GM18499 (cell line): ENCODE measurements around the gene NHS.

Source experiments
- ATAC-seq: cut with Tn5 transposase; IDR thresholded peaks from one replicate; pipeline ENCODE4 v1.9.1; 2021; ENCODE audit warnings: moderate number of reproducible peaks; ENCODE audit not compliant: insufficient read depth, unreplicated experiment

The NHS gene

GRCh38 chrX:17403972-17404371, 29.0 kb downstream of the NHS start:
- no peak for ATAC-seq

GRCh38 chrX:17405225-17405969, 30.4 kb downstream of the NHS start:
- no peak for ATAC-seq

GRCh38 chrX:17409566-17410290, 34.7 kb downstream of the NHS start:
- ATAC-seq = no peak

- ATAC-seq = no peak
These were observed 35.7 kb downstream of the NHS start for GRCh38 chrX:17410651-17411050.

DNA sequence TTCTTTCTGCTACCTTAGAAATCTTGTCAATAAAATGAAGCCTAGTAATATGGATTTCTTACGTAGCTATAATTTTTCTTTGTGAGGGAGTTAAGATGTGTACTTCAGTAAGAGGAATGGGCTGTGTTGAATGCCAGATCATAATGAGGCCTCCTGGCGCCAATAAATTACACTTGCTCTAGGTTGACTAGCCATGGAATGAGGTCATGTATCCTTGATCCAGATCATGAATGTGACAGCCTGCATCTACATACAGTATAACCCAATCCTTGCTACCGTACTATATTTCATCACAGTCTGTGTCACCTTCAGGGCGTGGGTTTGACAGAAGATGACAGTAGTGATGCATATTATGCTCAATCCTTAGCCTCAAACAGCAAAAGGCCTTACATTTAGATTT, 36.2 kb downstream of the NHS start:
- ATAC-seq = no peak

GRCh38 chrX:17412692-17413091, 37.7 kb downstream of the NHS start:
- no peak for ATAC-seq

DNA sequence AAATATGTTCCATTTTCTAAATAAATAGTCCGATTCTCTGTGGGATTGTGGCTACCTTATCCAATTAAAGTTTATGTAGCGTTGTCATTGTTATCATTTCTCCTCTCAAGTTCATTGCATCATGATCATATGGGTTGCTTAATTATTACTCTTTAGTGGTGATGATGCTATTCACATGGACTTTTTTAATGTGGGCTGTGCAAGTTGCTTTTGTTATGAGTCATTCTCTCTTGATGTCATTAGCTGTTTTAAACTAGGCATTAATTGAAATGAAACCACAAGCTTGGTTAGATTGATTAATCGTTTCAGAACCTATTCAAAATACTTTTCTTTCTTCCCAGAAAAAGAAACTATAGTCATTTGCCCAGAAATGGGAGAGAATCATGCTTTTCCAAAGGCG, 38.2 kb downstream of the NHS start:
- no peak for ATAC-seq

DNA sequence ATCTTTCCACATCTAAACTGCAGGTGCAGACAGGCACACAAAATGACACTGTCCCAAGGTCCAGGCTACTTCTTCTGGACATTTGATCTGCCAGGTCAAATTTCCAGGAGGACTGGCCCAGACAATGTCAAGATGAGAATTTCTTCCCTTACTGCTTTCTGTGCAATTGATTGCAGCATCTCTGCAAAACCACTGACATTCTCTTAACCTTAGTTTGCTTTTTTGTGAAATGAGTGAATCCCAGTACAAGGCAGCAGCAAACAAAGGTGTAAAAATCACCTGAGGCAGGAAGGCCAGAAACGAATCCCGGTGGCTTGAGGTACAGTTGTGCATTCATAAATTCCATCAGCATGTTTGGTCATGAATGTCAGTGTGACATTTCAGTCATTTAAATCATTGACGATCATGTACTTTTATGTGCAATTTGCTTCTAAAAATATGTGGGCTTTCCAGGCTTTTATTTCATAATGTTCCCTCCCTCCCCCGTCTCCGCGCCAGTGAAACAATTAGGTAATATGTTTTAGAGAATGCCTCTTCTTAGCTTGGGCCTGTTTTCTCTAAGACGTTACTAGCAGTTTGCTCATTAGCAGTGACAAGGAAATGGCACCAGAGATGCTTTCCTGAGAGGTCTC, 39.1 kb downstream of the NHS start:
- no peak for ATAC-seq

DNA sequence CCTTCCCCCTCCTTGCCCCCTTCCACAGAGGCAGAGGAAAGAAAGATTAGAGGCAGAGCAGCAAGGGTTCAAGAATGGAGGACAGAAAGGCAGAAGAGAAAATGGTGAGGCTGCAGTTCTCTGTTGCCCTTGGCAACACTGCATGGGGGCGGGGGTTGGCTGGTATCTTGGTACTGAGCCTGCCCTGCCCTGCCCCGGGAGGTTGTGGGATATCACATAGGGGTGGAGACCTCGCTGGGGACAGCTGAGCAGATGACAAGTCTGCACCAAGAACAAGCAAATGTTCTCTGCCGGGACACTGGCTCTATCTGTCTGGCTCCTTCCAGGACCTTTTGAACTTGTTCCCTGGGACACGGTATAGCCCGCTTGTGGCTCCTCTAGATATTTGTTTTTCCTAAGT, 39.8 kb downstream of the NHS start:
- no peak for ATAC-seq

DNA sequence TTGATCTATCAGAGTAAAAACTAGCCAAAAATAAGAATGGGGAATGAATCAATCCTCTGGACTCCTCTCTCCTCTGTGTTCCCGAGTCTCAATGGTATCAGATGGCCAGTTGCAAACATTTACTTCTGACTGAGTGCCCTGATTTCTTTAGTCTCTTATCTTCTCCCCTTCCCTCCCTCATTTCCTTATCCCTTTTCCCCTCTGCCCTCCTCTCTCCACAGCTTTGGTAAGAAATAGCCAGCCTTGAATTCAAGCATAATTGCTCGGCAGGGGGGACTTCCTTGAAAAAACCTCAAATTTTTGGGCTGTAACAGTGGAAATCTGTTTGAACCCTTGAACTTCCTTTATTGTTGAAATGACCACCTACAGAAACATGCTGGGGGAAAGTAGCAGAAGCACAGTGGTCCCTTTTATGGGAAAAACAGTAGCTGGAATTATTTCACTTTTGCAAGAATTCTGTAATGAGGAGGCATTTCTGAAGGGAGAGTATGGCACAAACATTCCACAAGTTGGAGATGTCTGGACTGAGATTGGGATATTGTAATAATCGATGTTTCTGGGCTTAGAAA, 40.3 kb downstream of the NHS start:
- ATAC-seq = no peak

GRCh38 chrX:17417372-17417771, 42.4 kb downstream of the NHS start:
- ATAC-seq = no peak

DNA sequence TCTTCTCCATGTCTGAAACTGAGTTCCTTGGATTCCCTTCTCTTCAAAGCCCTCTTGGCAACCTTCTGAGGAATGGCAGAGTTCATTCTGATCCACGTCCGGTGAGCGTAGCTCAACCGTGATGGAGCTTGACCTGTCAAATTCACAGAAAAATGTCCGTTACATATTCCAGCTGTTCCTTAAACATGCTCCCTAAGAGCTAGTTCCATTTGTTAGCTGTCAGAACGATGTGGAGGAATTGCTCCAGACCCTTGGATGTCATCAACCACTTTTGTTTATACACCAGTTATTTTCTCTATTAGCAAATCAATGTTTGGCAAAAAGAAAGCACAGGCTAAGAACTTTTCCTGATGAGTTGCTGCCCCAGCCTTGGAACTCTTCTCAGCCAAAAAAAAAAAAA, 50.1 kb downstream of the NHS start:
- ATAC-seq = no peak

GRCh38 chrX:17425551-17425950, 50.6 kb downstream of the NHS start:
- no peak for ATAC-seq

- no peak for ATAC-seq
These were observed 56.2 kb downstream of the NHS start for GRCh38 chrX:17431171-17431570.

DNA sequence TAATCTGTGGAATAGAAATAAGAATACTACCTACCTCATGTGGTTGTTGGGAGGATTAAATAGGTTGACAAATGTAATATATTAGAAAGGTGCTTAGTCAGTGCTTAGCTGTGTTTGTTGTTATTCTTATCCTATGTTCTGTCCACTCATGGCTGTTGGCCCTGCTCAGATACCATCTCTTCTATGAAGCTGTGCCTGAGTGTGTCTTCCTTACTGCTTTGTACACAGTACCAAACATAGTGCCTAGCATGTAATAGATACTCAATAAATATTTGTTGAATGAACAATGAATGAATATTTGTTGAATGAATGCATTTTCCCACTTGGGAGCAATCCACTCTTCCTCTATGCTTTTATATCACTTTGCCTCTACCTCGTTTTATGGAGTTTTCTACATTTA, 57.2 kb downstream of the NHS start:
- no peak for ATAC-seq

DNA sequence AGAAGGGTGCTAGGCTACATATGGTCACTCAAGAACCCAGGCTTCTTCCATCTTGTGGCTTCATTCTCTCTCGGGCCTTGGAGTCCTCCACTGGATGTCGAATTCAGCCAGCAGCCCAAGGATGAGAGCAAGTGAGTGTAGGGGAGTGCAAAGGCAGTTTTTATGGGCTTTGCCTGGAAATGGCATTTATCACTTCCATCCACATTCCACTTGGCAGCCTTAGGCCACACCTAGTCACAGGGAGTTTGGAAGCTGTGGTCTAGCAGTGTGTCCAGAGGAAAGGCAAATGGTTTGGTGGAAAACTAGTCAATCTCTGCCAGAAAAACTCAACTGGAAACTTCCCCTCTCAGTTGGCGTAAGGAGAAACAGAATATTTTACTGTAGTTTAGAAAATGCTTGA, 59.0 kb downstream of the NHS start:
- ATAC-seq = no peak

DNA sequence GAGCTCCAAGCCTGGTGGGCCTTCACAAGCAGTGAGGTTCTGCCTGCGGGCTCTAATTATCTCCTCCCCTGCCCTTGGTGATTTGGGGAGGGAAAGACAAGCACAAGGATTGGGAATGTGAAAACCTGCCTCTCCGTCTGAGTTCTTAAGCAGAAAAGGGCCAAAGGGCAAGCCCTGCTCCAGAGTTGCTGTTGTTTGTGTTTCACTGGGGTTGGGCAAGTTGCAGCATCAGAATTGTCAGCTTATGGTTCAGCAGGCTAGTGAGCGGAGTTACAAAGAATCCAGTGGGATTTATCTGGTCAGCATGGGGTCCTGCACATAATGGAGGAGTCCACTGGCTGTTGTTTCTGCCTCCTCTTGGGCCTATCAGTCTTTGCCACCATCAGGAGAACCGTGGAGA, 60.5 kb downstream of the NHS start:
- no peak for ATAC-seq

GRCh38 chrX:17438221-17438620, 63.2 kb downstream of the NHS start:
- no peak for ATAC-seq

GRCh38 chrX:17440258-17440657, 65.3 kb downstream of the NHS start:
- no peak for ATAC-seq

GRCh38 chrX:17440836-17441235, 65.8 kb downstream of the NHS start:
- no peak for ATAC-seq

- ATAC-seq = no peak
These were observed 67.0 kb downstream of the NHS start for GRCh38 chrX:17441965-17442364.
